Activated T-cell treated with anti-CD3 and anti-CD28 coated beads, Interleukin-2, amount 50 U/mL, for 4 hours (primary cell): Measurements from ENCODE around the gene FGFR2. TPM values are rescaled to one million over a fixed set of nuclear protein-coding genes. Genes with fewer than 3 reads are reported as not detected.

Experiments
- ATAC-seq, 2 donors: fragments of 200-7000 bp; cut with Tn5 transposase; one replicate each; pipeline ENCODE4 v1.10.0; 2021
- DNase-seq: peaks from one replicate; pipeline ENCODE4 v3.0.0-alpha.2; 2020
- H3K27me3 Mint-ChIP-seq: one replicate; pipeline ENCODE4 v1.8.0; 2021; ENCODE audit warnings: low read depth, mixed read lengths
- H3K36me3 Mint-ChIP-seq: one replicate; pipeline ENCODE4 v1.8.0; 2022; ENCODE audit warnings: mixed read lengths; ENCODE audit not compliant: insufficient read depth
- H3K4me1 Mint-ChIP-seq: one replicate; pipeline ENCODE4 v1.8.0; 2021; ENCODE audit warnings: low read depth, mixed read lengths
- H3K4me3 Mint-ChIP-seq: one replicate; pipeline ENCODE4 v1.8.0; 2021; ENCODE audit warnings: mild to moderate bottlenecking, moderate library complexity, mixed read lengths
- H3K9me3 Mint-ChIP-seq: one replicate; pipeline ENCODE4 v1.8.0; 2021; ENCODE audit warnings: mixed read lengths
- total RNA-seq, 3 donors: library from RNA; stranded (reverse); gene quantifications; one replicate each; pipeline ENCODE4 v1.2.1, GENCODE V29; 2021

Gene FGFR2
- total RNA-seq, 3 donors from 2014 or later: 0.18 to 0.48 (median 0.33) TPM

DNA sequence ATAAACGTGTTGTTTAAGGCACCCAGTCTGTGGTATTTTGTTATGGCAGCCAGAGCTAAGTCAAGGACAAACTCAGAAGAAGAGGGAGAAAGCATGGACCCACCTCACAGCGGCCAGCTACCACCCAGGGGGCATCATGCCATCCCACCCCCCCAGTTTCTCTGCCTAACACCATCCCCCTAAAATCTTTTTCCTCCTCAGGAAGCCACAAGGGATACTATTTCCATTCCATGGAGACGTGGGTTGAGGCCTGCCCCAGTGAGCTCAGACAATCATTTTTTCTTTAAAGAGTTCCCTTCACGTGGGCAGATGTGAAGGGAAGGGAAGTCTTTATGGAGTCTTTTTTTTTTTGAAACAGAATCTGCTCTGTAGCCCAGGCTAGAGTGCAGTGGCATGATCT is 131.8 kb downstream of the FGFR2 start:
- no peak for ATAC-seq
- Mint-ChIP-seq H3K9me3 (no peaks in the 10 kb centered on the region), H3K36me3 (no peaks in the 10 kb centered on the region), H3K4me1 (no peaks in the 10 kb centered on the region), H3K4me3 (no peak overlapping the region), H3K27me3 (no peaks in the 10 kb centered on the region)
- DNase-seq: no peak

DNA sequence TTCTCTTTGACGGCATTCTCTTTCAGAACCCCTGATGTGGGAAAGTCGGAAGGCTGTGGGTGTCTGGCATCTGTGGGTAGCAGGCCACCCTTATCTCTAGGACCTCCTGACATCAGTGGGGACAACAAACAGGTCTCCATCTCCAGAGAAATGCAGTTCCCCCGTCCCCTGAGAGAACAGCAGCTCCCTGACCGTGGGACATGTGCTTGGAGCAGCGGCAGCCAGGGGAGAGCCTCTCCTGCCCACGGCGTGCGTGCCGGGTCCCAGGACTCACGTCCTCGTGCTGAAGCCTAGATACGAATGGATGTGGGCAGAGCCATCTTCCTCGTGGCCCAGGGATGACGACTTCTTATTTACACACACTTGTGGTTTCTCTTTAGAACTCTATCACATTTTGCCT is 133.0 kb downstream of the FGFR2 start:
- Mint-ChIP-seq H3K4me1 (no peaks in the 10 kb centered on the region), H3K36me3 (no peaks in the 10 kb centered on the region), H3K4me3 (no peak overlapping the region), H3K27me3 (no peaks in the 10 kb centered on the region), H3K9me3 (no peaks in the 10 kb centered on the region)
- no peak for ATAC-seq
- DNase-seq: no peak

DNA sequence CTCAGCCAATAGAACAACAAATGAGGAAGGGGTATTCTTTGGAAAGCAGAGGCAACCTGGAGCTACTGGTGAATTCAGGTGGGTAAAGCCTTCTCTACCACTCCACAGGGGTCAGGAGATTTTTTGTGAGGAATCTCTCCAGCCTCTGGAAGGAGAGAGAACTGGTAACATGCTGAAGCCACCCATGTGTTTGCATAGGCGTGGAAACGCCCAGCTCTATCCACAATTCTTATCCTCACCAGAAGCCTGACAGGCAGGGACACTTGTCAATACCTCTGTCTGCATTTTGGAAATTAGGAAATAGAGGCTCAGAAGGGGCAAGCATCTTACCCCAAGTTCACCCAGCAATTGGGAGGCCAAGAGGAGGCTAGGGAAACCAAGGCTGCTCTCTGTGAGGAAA is 133.7 kb downstream of the FGFR2 start:
- ATAC-seq (no peak), DNase-seq (no peak)
- Mint-ChIP-seq H3K9me3 (no peaks in the 10 kb centered on the region), H3K27me3 (no peaks in the 10 kb centered on the region), H3K36me3 (no peaks in the 10 kb centered on the region), H3K4me1 (no peaks in the 10 kb centered on the region), H3K4me3 (no peak overlapping the region)

DNA sequence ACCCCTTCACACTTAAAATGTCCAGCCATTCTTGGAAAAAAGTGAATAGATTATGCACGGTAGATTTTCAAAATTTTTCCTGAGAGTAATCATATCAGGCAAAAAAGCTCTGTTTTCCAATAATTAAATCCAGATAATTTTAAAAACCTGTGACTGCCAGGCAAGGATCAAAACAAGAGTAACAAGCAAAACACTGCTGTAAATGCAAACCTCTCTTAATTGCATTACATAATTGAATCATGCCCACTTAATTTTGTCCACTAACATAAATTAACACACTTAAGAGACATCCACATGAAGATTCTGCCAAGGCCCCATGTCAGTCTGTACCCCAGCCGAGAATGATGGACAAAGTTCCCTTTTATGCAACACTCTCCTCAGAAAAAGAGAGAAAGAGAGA is 135.3 kb downstream of the FGFR2 start:
- ATAC-seq (no peak), DNase-seq (no peak)
- H3K4me1 Mint-ChIP-seq: no peaks in the 10 kb centered on the region
- H3K4me3 Mint-ChIP-seq: no peak overlapping the region
- H3K9me3 Mint-ChIP-seq: no peaks in the 10 kb centered on the region
- no peaks in the 10 kb centered on the region for H3K36me3 Mint-ChIP-seq
- H3K27me3 Mint-ChIP-seq: no peaks in the 10 kb centered on the region

DNA sequence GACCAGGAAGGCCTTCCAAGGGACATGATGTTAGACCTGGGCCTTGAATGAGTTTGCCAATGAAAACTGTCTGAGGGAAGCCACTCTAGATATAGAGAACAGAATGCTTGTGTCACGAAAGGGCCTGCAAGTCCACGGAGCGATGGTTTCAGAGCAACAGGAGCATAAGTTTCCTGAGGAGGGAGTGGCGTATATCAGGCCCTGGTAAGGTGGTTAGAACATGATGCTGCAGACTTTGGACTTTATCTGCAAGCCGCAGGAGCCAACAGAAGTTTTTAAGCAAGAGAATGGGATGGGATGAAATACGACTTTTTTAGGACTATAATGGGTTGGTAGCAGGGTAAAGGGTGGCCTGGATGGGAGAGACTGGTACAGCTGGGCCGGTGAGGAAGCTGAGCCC is 136.0 kb downstream of the FGFR2 start:
- no peaks in the 10 kb centered on the region for H3K36me3 Mint-ChIP-seq
- no peaks in the 10 kb centered on the region for H3K9me3 Mint-ChIP-seq
- H3K4me1 Mint-ChIP-seq: no peaks in the 10 kb centered on the region
- no peak for ATAC-seq
- H3K27me3 Mint-ChIP-seq: no peaks in the 10 kb centered on the region
- DNase-seq: no peak
- no peak overlapping the region for H3K4me3 Mint-ChIP-seq

DNA sequence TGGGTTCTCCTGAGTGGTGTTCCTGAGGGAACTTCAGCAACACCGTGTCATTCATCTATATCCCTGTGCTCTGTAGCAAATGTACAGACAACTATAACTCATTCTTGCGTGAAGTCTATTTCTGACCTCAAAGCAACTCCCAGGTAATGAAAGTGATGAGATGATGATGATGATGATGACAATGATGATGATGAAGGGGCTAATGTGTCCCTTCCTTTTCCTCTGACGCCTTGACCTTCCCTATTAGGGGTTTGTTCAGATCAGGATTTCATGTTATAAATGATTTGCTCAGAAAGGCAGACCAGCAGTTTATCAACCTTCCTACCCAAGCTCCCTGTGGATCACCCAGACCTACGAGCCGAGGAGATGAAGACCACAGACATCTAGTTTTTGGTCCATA is 136.9 kb downstream of the FGFR2 start:
- no peaks in the 10 kb centered on the region for H3K36me3 Mint-ChIP-seq
- DNase-seq: no peak
- H3K4me3 Mint-ChIP-seq: no peak overlapping the region
- H3K4me1 Mint-ChIP-seq: no peaks in the 10 kb centered on the region
- no peaks in the 10 kb centered on the region for H3K27me3 Mint-ChIP-seq
- H3K9me3 Mint-ChIP-seq: no peaks in the 10 kb centered on the region
- no peak for ATAC-seq

DNA sequence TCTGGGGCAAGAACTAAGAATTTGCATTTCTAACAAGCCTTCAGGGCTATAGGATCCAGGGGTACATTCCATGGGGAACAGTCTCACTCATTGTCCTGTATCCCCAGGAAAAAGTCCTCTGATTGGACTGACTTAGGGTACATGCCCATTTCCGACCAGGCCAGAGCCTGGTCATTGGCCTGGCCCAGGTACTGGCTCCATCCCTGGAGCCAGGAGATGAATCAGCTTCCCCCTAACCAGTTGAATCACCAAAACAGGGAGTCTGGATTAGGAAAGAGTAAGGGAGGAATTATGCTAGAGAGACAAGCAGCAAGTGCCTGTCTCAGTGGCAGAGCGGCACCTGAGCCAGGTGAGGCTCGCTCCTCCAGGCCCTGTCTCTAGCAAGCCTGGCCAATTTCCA is 137.5 kb downstream of the FGFR2 start:
- H3K27me3 Mint-ChIP-seq: no peaks in the 10 kb centered on the region
- DNase-seq (no peak), ATAC-seq (no peak)
- H3K9me3 Mint-ChIP-seq: no peaks in the 10 kb centered on the region
- H3K4me1 Mint-ChIP-seq: no peaks in the 10 kb centered on the region
- no peak overlapping the region for H3K4me3 Mint-ChIP-seq
- no peaks in the 10 kb centered on the region for H3K36me3 Mint-ChIP-seq

DNA sequence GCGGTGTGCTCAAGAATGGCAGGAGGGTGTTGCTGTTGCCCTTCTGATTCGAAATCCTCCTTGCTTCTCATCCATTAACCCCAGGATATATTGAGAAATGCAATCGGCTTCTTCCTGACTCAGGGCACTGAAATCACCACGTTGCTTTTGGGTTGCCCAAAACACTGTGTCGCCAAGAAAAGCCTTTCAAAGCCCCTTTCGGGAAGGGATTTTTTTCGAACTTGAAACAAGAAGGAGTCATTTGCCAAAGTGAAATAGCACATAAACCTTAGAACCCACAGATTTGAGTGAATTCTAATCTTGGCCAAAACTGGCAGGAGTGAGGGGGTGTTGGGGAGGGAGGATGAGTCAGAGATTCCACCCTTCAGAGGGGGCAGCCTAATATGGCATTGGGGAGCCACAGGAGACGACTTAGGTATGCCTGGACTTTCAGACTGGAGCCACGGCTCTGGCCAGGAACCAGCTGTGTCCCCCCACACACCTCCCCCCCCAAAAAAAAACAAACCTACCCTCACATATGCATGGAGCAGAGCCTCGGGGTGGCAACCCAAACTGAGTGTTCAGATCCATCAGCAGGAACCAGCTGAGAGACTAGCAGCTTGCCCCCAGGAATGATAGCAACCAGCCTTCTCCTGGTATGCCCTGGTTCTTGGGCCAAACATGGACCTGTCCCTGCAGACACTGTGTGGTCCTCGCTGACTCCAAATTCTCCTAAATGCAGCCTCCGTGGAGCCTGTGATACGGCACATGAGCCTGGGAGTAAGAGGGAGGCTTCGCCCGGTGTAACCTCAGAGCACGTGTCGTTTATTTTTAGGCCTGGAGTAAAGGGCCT is 138.4 kb downstream of the FGFR2 start:
- Mint-ChIP-seq H3K27me3 (no peaks in the 10 kb centered on the region), H3K9me3 (no peaks in the 10 kb centered on the region), H3K36me3 (no peaks in the 10 kb centered on the region), H3K4me1 (no peaks in the 10 kb centered on the region), H3K4me3 (no peak overlapping the region)
- ATAC-seq (no peak), DNase-seq (no peak)

DNA sequence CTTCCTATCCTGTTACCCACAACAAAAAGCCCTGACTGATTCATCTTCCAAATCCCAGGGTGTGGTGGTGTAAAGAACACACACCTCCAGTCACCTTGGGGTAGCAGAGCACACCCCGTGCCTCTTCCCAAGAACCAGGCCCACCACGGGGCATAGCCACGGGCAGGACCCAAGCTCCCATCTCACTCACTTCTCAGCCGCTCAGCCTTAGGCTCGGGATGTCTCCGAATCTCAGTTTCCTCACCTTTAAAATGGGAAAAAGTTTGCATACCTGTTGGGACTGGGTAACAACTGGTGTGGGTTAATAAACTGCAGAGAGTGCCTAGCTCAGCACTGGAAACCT is 139.0 kb downstream of the FGFR2 start:
- H3K27me3 Mint-ChIP-seq: no peaks in the 10 kb centered on the region
- H3K4me3 Mint-ChIP-seq: no peak overlapping the region
- ATAC-seq: no peak

DNA sequence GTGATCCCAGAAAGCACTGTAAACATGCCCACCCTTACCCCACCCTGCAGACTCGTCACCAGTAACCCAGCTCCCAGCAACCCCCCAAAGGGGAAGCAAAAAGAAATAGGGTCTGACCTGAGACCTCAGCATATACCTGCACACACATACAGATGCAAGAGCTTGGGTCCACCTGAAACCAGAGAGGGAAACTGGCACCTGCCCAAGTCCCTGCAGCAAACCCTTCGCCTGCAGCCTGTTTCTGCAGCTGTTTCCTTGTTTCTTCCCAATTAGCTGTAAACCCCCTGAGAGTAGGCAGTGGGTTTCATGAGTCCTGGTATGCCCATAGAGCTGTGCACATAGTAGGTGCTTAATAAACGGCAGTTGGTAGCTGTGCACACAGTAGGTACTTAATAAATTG is 140.5 kb downstream of the FGFR2 start:
- ATAC-seq: no peak
- no peaks in the 10 kb centered on the region for H3K9me3 Mint-ChIP-seq
- H3K4me3 Mint-ChIP-seq: no peak overlapping the region

More for the DNA sequence above, 139.0 kb downstream of the FGFR2 start:
- no peaks in the 10 kb centered on the region for H3K36me3 Mint-ChIP-seq
- no peaks in the 10 kb centered on the region for H3K9me3 Mint-ChIP-seq
- no peaks in the 10 kb centered on the region for H3K4me1 Mint-ChIP-seq
- DNase-seq: no peak

DNA sequence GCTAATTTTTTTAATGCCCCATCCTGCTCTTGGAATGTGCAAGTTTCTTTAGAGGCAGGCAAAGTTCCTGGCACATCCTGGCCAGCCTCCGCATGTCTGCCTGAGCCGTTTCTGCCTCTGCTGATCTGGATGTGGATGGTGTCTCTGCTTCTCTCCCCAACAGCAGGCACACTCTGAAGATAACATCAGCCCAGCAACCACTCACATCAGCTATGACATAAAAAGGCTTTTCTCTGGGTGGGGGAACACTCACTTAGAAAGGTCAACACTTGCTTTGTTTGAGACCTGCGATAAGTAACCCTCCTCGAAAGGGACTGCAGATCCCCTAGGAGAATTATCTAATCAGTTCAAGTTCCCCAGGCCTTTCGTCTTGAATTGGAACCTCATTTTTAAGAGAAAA is 142.9 kb downstream of the FGFR2 start:
- Mint-ChIP-seq H3K36me3 (no peaks in the 10 kb centered on the region), H3K9me3 (no peaks in the 10 kb centered on the region)

More for the DNA sequence above, 140.5 kb downstream of the FGFR2 start:
- DNase-seq: no peak
- Mint-ChIP-seq H3K4me1 (no peaks in the 10 kb centered on the region), H3K36me3 (no peaks in the 10 kb centered on the region), H3K27me3 (no peaks in the 10 kb centered on the region)

DNA sequence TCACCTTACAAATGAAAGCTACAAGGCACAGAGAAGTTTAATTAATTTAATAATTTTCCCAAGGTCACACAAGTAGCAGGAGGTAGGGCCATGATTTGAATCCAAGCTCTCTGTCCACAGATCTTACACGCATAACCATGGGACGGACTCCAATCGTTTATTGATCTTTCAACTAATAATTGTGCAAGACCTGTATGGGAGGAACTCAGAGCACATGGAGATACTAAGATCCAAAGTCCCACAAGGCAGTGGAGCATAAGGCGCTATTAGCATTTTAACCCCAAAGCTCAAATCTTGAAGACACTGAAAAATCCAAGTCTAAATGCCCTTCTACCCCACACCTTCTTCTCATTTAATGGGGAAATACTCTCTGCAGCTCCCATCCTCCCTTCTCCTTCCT is 143.5 kb downstream of the FGFR2 start:
- no peaks in the 10 kb centered on the region for H3K9me3 Mint-ChIP-seq
- H3K4me3 Mint-ChIP-seq: no peak overlapping the region
- no peak for ATAC-seq
- no peaks in the 10 kb centered on the region for H3K27me3 Mint-ChIP-seq
- H3K36me3 Mint-ChIP-seq: no peaks in the 10 kb centered on the region
- H3K4me1 Mint-ChIP-seq: no peaks in the 10 kb centered on the region
- no peak for DNase-seq

More for the DNA sequence above, 142.9 kb downstream of the FGFR2 start:
- ATAC-seq: no peak
- DNase-seq: no peak
- H3K4me1 Mint-ChIP-seq: no peaks in the 10 kb centered on the region
- H3K27me3 Mint-ChIP-seq: no peaks in the 10 kb centered on the region
- no peak overlapping the region for H3K4me3 Mint-ChIP-seq

DNA sequence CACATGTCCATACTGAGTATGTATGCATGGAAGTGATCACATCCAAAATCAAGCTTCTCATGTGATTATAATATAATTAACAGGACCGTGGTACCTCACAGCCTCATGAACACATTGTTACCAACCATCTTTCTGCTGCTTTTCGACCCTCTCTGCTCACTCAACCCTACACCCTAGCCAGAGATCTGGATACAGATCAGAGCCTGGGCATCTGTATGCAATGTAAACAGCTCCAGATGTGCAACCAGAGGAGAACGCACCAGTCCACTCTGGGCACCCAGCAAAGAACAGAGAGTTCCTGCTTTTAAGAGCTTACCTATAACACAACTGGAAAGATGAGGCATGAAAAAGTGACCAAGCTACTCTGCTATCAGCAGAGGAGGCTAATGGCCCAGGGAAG is 145.1 kb downstream of the FGFR2 start:
- no peaks in the 10 kb centered on the region for H3K27me3 Mint-ChIP-seq
- H3K36me3 Mint-ChIP-seq: no peaks in the 10 kb centered on the region

DNA sequence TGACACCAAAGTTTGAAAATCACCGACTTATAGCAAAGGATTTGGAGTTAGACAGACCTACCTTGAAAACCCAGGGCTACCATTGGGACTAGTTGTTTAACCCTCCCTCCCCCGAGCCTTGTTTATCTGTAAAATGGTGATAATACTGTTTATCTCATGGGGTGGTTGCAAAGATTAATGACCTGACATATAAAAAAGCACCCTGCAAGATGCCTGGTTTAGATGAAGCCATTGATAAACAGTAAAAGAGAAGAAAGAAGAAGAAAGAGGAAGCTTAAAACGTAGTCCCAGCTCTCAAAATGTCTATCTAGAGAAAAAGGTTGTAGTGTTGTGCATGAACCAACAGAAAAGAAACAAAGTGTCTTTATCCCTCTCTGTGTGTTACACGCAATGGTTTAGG is 145.7 kb downstream of the FGFR2 start:
- H3K4me1 Mint-ChIP-seq: no peaks in the 10 kb centered on the region
- DNase-seq: no peak
- no peaks in the 10 kb centered on the region for H3K36me3 Mint-ChIP-seq
- no peaks in the 10 kb centered on the region for H3K9me3 Mint-ChIP-seq
- no peak overlapping the region for H3K4me3 Mint-ChIP-seq
- no peaks in the 10 kb centered on the region for H3K27me3 Mint-ChIP-seq
- ATAC-seq: no peak

More for the DNA sequence above, 145.1 kb downstream of the FGFR2 start:
- Mint-ChIP-seq H3K4me1 (no peaks in the 10 kb centered on the region), H3K4me3 (no peak overlapping the region), H3K9me3 (no peaks in the 10 kb centered on the region)
- no peak for DNase-seq
- ATAC-seq: no peak

DNA sequence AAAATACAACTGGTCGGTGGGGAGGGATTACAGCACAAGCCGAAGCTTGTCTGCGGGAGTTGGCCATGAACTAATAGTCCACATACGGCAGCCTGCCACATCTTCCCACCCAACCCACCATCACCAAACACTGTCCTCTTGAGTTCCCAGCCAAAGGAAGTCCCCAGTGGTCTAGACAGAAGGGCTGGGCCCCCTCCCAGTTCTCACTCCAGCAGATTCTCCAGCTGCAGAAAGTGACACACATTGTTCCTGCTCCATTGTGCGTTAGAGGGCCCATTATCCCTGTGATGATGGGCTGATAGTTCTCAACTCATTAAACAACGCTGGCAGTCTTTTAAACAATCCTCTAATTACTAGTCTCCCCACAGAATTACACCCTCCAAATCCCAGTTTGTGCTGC is 148.0 kb downstream of the FGFR2 start:
- ATAC-seq (no peak), DNase-seq (no peak)
- H3K27me3 Mint-ChIP-seq: no peaks in the 10 kb centered on the region
- no peaks in the 10 kb centered on the region for H3K4me1 Mint-ChIP-seq
- no peaks in the 10 kb centered on the region for H3K9me3 Mint-ChIP-seq
- no peak overlapping the region for H3K4me3 Mint-ChIP-seq
- no peaks in the 10 kb centered on the region for H3K36me3 Mint-ChIP-seq
